HG03060 (cell line): ENCODE measurements around the gene AKT2.

Experiments used
- ATAC-seq: cut with Tn5 transposase; IDR thresholded peaks from one replicate; pipeline ENCODE4 v1.9.1; 2021; ENCODE audit warnings: low read depth, moderate number of reproducible peaks; ENCODE audit not compliant: unreplicated experiment

AKT2 gene

DNA sequence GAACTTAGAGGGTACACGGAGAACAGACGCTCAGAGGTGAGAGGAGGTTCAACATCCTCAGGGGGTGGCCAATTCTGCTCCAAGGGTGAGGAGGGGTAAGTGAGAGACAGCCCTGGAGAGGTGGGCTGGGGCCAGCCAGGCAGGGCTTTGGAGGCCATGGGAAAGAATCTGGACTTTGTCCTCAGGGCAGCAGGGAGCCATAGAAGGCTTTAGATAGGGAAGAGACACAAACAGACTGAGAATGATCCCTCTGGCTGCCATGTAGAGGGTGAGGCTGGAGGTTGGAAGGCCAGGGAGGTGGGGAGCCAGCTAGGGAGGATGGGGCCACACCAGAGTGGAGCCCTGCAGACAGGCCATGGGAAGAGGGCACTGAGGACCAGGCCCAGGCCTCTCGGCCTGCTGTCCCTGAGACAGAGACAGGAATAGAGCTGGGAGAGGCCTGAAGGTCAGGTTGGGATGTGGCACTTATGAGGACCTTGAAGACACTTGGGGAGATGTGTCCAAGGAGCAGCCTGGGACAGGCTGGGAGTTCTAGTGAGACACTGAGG, 29.5 kb downstream of the AKT2 start:
- no peak for ATAC-seq

GRCh38 chr19:40254714-40255418, 30.3 kb downstream of the AKT2 start:
- ATAC-seq = no peak

DNA sequence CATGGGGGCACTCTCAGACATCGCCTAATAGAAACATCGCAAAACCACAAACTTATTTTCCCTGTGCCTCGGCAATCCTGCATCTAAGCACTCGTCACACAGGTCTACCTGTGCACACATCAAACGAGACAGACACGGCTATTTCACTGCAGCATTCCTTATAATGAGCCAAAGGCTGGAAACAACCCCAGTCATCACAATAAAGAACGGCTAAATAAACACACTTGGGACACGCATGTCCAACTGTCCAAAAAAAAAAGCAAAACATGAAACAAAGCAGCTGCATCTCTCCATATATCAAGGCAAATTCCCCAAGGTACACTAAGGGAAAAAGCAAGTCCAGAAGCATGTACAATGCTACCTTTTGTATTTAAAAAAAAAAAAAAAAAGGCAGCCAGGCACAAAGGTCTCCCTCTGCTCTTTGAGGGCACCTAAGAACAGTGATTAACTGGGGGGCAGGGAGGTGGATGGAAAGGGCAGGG, 31.5 kb downstream of the AKT2 start:
- no peak for ATAC-seq

DNA sequence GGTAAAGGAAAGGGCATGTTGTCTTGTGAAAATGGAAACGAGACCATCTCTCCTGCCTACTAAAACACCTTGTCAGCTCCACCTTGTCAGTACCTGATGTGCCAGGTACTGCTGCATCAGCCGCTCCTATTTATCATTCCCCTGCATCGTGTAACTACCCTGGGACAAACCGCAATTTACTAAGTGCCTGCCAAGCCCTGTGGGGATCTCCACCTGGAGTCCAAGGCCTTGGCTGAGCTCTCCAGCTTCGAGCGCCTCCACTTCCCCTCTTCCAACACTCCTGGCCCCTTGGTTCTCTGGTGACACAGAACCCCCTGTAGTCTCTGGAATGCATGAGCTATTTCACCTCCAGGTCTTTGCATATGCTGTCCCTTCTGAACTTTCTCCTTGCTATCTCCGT, 32.8 kb downstream of the AKT2 start:
- ATAC-seq = no peak

GRCh38 chr19:40251991-40252390, 33.2 kb downstream of the AKT2 start:
- ATAC-seq = no peak

GRCh38 chr19:40251244-40251643, 33.9 kb downstream of the AKT2 start:
- ATAC-seq = no peak

- ATAC-seq = no peak
Observed at GRCh38 chr19:40249781-40250180, 35.4 kb downstream of the AKT2 start.

DNA sequence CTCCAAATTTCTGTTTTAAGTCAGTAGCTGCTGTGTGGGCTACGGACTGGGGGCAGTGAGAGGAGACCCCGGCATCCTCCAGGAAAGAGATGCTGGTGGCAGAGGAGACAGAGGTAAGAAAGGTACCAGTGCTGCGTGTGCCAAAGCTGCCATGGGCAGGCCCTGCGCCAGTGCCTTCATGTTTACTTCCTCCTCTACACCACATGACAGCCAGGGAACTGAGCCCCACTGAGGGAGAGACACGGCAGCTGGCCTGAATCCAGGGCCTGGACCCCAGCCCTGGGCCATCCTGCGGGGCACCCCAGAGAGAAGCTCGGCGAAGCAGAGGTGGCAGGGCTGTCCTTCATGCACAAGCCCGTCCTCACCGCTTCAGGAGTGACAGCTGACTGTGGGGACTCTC, 35.9 kb downstream of the AKT2 start:
- no peak for ATAC-seq

- ATAC-seq = no peak
Observed at GRCh38 chr19:40247735-40248262, 37.3 kb downstream of the AKT2 start.

DNA sequence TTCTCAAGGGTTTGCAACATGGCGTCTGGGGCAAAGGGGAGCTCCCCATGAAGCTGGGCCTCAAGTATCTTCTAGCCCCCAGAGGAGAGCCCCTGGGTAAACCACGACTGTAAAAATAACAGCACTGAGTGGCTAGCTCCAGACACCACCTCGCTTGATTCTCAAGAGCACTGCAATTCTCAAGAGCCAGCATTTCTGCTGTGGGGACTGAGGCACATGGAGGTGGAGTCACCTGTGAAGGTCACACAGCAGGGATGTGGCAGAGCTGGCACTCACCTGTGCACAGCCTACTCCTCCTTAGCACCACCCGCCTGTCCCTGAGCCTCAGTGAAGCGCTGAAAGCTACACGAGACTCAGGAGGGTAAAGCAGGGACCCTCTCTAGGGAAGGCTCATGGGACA, 38.0 kb downstream of the AKT2 start:
- no peak for ATAC-seq

DNA sequence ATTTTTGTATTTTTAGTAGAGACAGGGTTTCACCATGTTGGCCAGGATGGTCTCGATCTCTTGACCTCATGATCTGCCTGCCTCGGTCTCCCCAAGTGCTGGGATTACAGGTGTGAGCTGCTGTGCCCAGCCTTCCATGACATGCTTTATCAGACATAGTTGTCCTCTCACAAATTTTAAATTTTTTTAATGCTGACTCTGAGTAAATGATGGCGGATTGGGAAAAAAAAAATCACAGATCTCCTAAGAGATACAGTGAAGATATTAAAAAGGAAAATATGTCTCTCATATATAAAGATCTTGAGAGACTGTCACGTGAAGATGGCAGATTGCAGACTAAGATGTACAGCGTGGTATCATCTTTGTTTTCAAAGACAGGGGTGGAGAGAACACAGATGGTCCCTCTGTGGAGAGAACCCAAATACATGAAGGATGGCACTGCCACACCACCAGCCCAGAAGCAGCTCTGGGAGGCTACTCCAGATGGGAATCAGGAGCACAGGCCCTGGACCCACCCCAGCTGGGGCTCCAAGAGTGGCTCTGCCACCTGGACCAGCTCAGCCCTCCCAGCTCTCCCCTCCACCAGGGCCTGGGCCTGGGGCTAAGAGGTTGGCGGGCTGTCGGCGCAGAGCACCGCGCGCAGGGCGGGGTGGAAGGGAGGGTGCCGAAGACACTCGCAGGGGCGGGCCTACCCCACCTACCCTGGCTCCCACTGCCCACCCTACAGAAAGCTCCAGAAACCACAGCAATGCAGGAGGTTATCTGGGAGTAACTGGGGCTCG, 38.7 kb downstream of the AKT2 start:
- ATAC-seq = no peak

DNA sequence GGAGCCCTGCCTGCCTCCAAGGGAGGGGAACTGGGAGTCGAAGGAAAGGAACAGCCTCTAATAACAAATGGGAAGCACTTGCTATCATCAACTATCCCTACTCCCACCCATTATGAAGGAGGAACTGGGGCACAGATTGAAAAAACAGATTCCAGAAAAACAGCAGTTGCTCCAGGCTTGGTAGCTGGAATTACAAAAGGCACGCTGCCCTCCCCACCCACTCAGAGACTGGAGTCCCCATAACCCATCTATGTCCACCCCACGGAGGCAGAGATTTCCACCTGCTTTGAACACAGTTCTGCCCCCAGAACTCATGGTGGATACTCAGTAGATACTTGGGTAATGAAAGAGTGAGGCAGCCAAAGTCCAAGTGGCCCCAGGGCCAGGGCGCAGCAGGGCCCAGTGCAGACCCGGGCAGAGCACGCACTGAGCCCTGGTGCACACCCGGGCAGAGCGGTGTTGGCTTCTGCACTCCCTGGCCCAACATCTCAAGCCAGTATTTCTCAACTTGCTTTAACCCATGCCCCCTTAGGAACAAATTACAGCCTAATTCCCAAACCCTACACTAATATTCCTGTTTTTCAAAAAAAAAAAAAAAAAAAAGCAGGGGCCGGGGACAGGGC, 39.5 kb downstream of the AKT2 start:
- no peak for ATAC-seq

- no peak for ATAC-seq
Observed at GRCh38 chr19:40244579-40245317, 40.4 kb downstream of the AKT2 start.

DNA sequence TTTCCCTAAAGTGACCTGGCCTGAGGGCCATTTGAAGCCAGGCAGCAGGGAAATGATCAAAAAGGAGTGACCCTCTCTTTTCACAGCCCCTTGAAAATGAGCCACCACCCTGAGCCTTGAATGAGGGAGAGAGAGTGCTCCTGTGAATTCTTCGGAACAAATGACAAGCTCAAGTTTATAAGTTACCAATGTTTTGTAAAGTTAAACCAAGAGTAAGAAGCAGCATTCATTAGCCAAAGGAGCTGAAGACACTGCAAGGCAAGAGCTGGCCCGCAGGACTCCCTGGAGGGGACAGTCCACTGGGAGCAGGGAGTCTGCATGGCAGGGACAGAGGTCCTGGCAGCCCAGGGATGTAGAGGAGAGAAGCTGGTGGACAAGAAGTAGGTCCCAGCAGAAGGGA, 42.0 kb downstream of the AKT2 start:
- ATAC-seq = no peak

DNA sequence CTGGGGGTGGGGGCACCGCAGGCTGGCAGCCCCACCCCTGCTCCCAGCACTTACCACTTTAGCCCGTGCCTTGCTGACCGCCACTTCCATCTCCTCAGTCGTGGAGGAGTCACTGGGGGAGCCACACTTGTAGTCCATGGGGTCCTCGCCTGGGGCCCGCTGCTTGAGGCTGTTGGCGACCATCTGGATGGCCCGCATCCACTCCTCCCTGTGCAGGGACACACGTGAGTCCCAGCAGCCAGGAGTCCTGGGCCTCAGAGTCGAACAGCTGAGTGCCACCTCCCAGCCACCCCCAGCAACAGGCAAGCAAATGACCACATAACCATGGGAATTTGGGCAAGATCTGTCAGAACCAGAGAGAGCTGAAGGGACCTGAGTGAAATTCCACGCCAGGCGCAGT, 42.7 kb downstream of the AKT2 start:
- ATAC-seq = no peak

- ATAC-seq = no peak
Observed at GRCh38 chr19:40241809-40242384, 43.2 kb downstream of the AKT2 start.

DNA sequence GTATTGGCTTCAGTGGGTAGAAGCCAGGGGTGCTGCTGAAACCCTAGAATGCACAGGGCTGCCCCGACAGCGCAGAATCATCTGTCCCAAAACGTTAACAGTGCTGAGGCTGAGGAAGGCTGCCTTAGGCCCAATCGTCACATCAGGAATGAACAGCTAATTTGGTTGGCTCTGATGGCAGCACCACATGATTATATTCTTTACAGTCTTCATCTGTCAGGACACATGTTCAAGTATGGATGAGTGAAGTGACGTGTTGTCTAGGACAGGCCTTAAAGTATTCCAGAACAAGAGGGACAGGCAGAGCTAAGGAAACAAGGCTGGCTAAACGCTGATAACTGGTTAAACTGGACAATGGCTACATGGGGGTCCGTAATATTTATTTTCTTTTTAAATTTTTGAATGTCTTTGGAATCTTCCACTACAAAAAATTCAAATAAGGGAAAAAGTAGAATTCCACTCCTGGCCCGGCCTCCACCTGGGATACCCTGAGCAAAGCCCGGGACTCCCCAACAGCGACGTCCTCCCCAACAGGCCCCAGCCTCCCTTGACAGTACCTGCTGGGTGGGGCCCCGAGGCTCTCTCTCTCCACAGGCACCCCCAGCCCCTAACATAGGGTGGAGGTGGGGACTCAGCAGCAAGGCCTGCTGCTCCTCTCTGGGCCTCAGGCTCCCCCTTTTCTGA, 43.9 kb downstream of the AKT2 start:
- no peak for ATAC-seq

DNA sequence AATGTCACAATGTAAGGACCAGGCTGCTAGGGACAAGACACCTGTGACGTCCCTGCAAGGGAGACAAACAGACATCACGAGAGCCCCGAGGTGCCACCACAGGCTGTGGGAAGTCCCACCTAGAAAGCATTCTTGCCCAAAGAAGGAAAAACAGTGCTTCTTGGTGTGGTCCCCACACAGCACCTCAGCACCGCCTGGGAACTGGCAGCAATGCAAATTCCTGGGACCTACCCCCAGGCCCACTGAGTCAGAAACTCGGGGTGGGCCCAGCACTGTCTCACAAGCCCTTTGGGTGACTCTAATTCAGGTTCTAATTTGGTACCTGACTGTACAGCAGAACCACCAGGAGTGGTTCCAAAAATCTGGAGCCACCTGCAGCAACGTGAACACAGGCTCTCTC, 44.8 kb downstream of the AKT2 start:
- ATAC-seq = no peak

GRCh38 chr19:40239415-40240226, 45.5 kb downstream of the AKT2 start:
- no peak for ATAC-seq
